K562 (cell line): ENCODE data around the gene PSMB8. TPM values are rescaled to one million over a fixed set of nuclear protein-coding genes. Genes with fewer than 3 reads are reported as not detected.

Source experiments
- CHAMP1 ChIP-seq: fragments of 450-650 bp; IDR thresholded peaks from 2 replicates; pipeline ENCODE4 v1.6.1; 2016; ENCODE audit warnings: mild to moderate bottlenecking
- CLOCK ChIP-seq: fragments of 250-450 bp; sonication (Bioruptor Pico); IDR thresholded peaks from 2 replicates; pipeline ENCODE4 v1.4.0; 2020; ENCODE audit warnings: mild to moderate bottlenecking, moderate library complexity, borderline replicate concordance
- ELF1 ChIP-seq: fragments of 200-800 bp; sonication (Bioruptor generic); IDR thresholded peaks from 2 replicates; pipeline ENCODE4 v1.6.1; 2016; ENCODE audit warnings: missing genetic modification characterization, missing compliant biosample characterization
- GABPB1 ChIP-seq: sonication (generic); formaldehyde crosslinking; IDR thresholded peaks from 2 replicates; pipeline ENCODE4 v1.8.0; 2022; ENCODE audit warnings: mild to moderate bottlenecking, missing genetic modification reagents
- GATAD2A ChIP-seq: fragments of 450-650 bp; IDR thresholded peaks from 2 replicates; pipeline ENCODE4 v1.6.1; 2017
- HDAC1 ChIP-seq, 2 experiments: fragments of 450-650 bp; IDR thresholded peaks; 2 replicates each; pipeline ENCODE4 v1.6.1; 2016 to 2017; ENCODE audit warnings: inconsistent platforms in 1 of 2, mild to moderate bottlenecking in 1 of 2, moderate library complexity in 1 of 2
- HDAC6 ChIP-seq: IDR thresholded peaks from 2 replicates; pipeline ENCODE4 v1.6.1; 2012; ENCODE audit warnings: low read depth, mild to moderate bottlenecking, control low read depth, inconsistent platforms, low read length, moderate library complexity
- HMG20A ChIP-seq: fragments of 450-650 bp; formaldehyde crosslinking; conservative IDR thresholded peaks from 2 replicates; pipeline ENCODE4 v1.4.0; 2020; ENCODE audit warnings: mild to moderate bottlenecking, mixed read lengths
- HOXB6 ChIP-seq: fragments of 250-450 bp; sonication (Bioruptor Pico); IDR thresholded peaks from 2 replicates; pipeline ENCODE4 v1.5.1; 2022; ENCODE audit warnings: mild to moderate bottlenecking, borderline replicate concordance
- KAT8 ChIP-seq: fragments of 450-650 bp; IDR thresholded peaks from 2 replicates; pipeline ENCODE4 v1.6.1; 2016; ENCODE audit warnings: low read depth, mild to moderate bottlenecking
- MYBL2 ChIP-seq, 2 experiments: fragments of 450-650 bp in 1 of 2; sonication (generic) in 1 of 2; formaldehyde crosslinking in 1 of 2; IDR thresholded peaks; 2 replicates each; pipeline versions ENCODE4 v1.6.1 to v1.8.1; 2017 to 2022; ENCODE audit warnings: borderline replicate concordance in 1 of 2, inconsistent platforms in 1 of 2, low read depth in 1 of 2, mild to moderate bottlenecking in 1 of 2, missing genetic modification reagents in 1 of 2, moderate library complexity in 1 of 2
- RBM17 ChIP-seq: fragments of 200-400 bp; formaldehyde crosslinking; IDR thresholded peaks from 2 replicates; pipeline ENCODE4 v1.6.1; 2017; ENCODE audit warnings: low read depth, mild to moderate bottlenecking, low read length, borderline replicate concordance
- SIRT6 ChIP-seq: IDR thresholded peaks from one replicate; pipeline ENCODE4 v1.6.1; 2012; ENCODE audit warnings: low read depth, mild to moderate bottlenecking, control low read depth, inconsistent platforms, low read length, moderate library complexity
- SNRNP70 ChIP-seq: fragments of 200-400 bp; formaldehyde crosslinking; optimal IDR thresholded peaks from 2 replicates; pipeline ENCODE3; 2017; ENCODE audit warnings: low read depth, low read length
- TAL1 ChIP-seq: fragments of 450-650 bp; IDR thresholded peaks from 2 replicates; pipeline ENCODE4 v1.6.1; 2016; ENCODE audit warnings: mild to moderate bottlenecking
- WHSC1 ChIP-seq: IDR thresholded peaks from one replicate; pipeline ENCODE4 v1.6.1; 2012; ENCODE audit warnings: low read length, control low read depth, inconsistent platforms
- ZBTB5 ChIP-seq: fragments of 450-650 bp; IDR thresholded peaks from 2 replicates; pipeline ENCODE4 v1.6.1; 2017; ENCODE audit warnings: antibody characterized with exemption
- ZFPM2 ChIP-seq: fragments of 250-450 bp; sonication (Bioruptor Pico); IDR thresholded peaks from 2 replicates; pipeline ENCODE4 v1.5.1; 2022; ENCODE audit warnings: mild to moderate bottlenecking
- ZKSCAN8 ChIP-seq: fragments of 200-800 bp; sonication (Bioruptor generic); IDR thresholded peaks from 2 replicates; pipeline ENCODE4 v1.6.1; 2016; ENCODE audit warnings: missing genetic modification characterization, missing compliant biosample characterization
- ZNF140 ChIP-seq: fragments of 250-450 bp; sonication (Bioruptor Pico); IDR thresholded peaks from 2 replicates; pipeline ENCODE4 v1.8.0; 2021; ENCODE audit warnings: moderate library complexity, mild to moderate bottlenecking, inconsistent platforms
- ZNF311 ChIP-seq: fragments of 250-450 bp; sonication (Bioruptor Pico); IDR thresholded peaks from 2 replicates; pipeline ENCODE4 v1.4.0; 2020; ENCODE audit warnings: mild to moderate bottlenecking, moderate library complexity
- ZNF75A ChIP-seq: fragments of 450-650 bp; formaldehyde crosslinking; IDR thresholded peaks from 2 replicates; pipeline ENCODE4 v1.4.0; 2020; ENCODE audit warnings: mild to moderate bottlenecking
- ZNF830 ChIP-seq: fragments of 250-450 bp; sonication (Bioruptor Pico); IDR thresholded peaks from 2 replicates; pipeline ENCODE4 v1.5.0; 2021; ENCODE audit warnings: mild to moderate bottlenecking
- polyA plus RNA-seq, 8 experiments: library from polyadenylated mRNA; depleted of rRNA in 4 of 8; stranded (reverse) in 5 of 8; unstranded in 3 of 8; fragments of >200 nt; fragmentation: Nextera tagmentation in 2 of 8; fragmentation: Illumina TruSeq in 1 of 8; extraction: Ambion mirVana in 2 of 8; extraction: Trizol in 1 of 8; gene quantifications; 2 replicates each; pipeline versions ENCODE4 v1.2.1 to v1.2.3, GENCODE V29; 2011 to 2014; ENCODE audit warnings: inconsistent platforms in 1 of 8, missing spikeins in 1 of 8
- total RNA-seq, 7 experiments: library from RNA; depleted of rRNA in 6 of 7; stranded (reverse); fragments of >200 nt in 6 of 7; fragmentation: Illumina TruSeq in 2 of 7; extraction: Trizol in 2 of 7; gene quantifications; 2 replicates each; pipeline versions ENCODE4 v1.2.1 to v1.2.3, GENCODE V29; 2011 to 2021; ENCODE audit warnings: low replicate concordance in 1 of 7

The PSMB8 gene
- total and polyA plus RNA-seq, 9 of the 15 experiments (the other 6 are each of a cell fraction or from before 2014, with no cell fraction given) = 0.71 to 4.0 (median 2.4) TPM

- TF ChIP-seq CLOCK (no peak), ZBTB5 (no peak), ZNF311 (CRISPR knock-in tag) (no peak), ZKSCAN8 (CRISPR knock-in tag) (no peak), HDAC1 (IDR thresholded peaks at IDR 0.05) (peak in 1 of 2 experiments; percentile 76; a peak in 2 of 4 replicates), TAL1 (no peak), ZNF140 (no peak), ZFPM2 (CRISPR knock-in tag) (no peak), SIRT6 (no peak), RBM17 (no peak), HMG20A (CRISPR knock-in tag) (no peak), CHAMP1 (no peak), HDAC6 (no peak), MYBL2 (IDR thresholded peaks at IDR 0.05; ENCODE audit: low read depth) (no peak), MYBL2 (CRISPR knock-in tag; IDR thresholded peaks at IDR 0.05; ENCODE audit: borderline replicate concordance) (no peak), SNRNP70 (no peak), GATAD2A (no peak), ELF1 (tag) (no peak), ZNF75A (no peak), KAT8 (no peak), WHSC1 (no peak), HOXB6 (CRISPR knock-in tag) (no peak), GABPB1 (peak; percentile 72; the same call in 1 of the 2 replicates), ZNF830 (CRISPR knock-in tag) (no peak)
Measured at GRCh38 chr6:32838114-32838958, 5.5 kb downstream of the PSMB8 start, which contains the start of gene TAP2 (continued).
